Neural progenitor cell (in vitro differentiated cells): Measurements from ENCODE around the gene TSPAN11. TPM values are rescaled to one million over a fixed set of nuclear protein-coding genes. Genes with fewer than 3 reads are reported as not detected.

Experiments used
- DNase-seq: peaks from one replicate; pipeline ENCODE4 v3.0.0-alpha.2; 2016; ENCODE audit warnings: low spot score
- H2AFZ ChIP-seq: fragments of 200-600 bp; sonication (generic); replicated peaks from 2 replicates; pipeline ENCODE4 v1.6.1; 2016; ENCODE audit warnings: antibody characterized with exemption
- H3F3A ChIP-seq: fragments of 200-600 bp; sonication (generic); 2 replicates; pipeline ENCODE4 v1.6.1; 2016; ENCODE audit warnings: antibody characterized with exemption, low read depth
- H3K27ac ChIP-seq: fragments of 200-600 bp; sonication (generic); 2 replicates; pipeline ENCODE4 v1.5.1; 2016; ENCODE audit warnings: mild to moderate bottlenecking
- H3K27me3 ChIP-seq: fragments of 200-600 bp; sonication (generic); 2 replicates; pipeline ENCODE4 v1.6.1; 2016; ENCODE audit warnings: mild to moderate bottlenecking, moderate library complexity
- H3K36me3 ChIP-seq: fragments of 200-600 bp; sonication (generic); 2 replicates; pipeline ENCODE4 v1.5.1; 2016
- H3K4me1 ChIP-seq: fragments of 200-600 bp; sonication (generic); 2 replicates; pipeline ENCODE4 v1.6.1; 2016; ENCODE audit warnings: mixed run types
- H3K4me2 ChIP-seq: fragments of 200-600 bp; sonication (generic); 2 replicates; pipeline ENCODE4 v1.6.1; 2016
- H3K4me3 ChIP-seq: fragments of 200-600 bp; sonication (generic); 2 replicates; pipeline ENCODE4 v1.5.1; 2016
- H3K79me2 ChIP-seq: fragments of 200-600 bp; sonication (generic); 2 replicates; pipeline ENCODE4 v1.6.1; 2016; ENCODE audit warnings: low read depth
- H3K9ac ChIP-seq: fragments of 200-600 bp; sonication (generic); 2 replicates; pipeline ENCODE4 v1.6.1; 2016
- H3K9me3 ChIP-seq: fragments of 200-600 bp; sonication (generic); 2 replicates; pipeline ENCODE4 v1.5.1; 2016; ENCODE audit warnings: low read depth
- H4K20me1 ChIP-seq: fragments of 200-600 bp; sonication (generic); 2 replicates; pipeline ENCODE4 v1.6.1; 2016; ENCODE audit warnings: low read depth
- H3K27ac Mint-ChIP-seq: 3 replicates; pipeline ENCODE4 v1.8.0; 2021; ENCODE audit warnings: mixed read lengths
- H3K27me3 Mint-ChIP-seq: 2 replicates; pipeline ENCODE4 v1.8.0; 2022; ENCODE audit warnings: low read depth, mild to moderate bottlenecking, inconsistent platforms, moderate library complexity, mixed read lengths; ENCODE audit not compliant: insufficient read depth
- H3K36me3 Mint-ChIP-seq: 3 replicates; pipeline ENCODE4 v1.8.0; 2021; ENCODE audit warnings: mixed read lengths
- H3K4me1 Mint-ChIP-seq: 3 replicates; pipeline ENCODE4 v1.8.0; 2021; ENCODE audit warnings: mixed read lengths
- H3K4me3 Mint-ChIP-seq: 3 replicates; pipeline ENCODE4 v1.8.0; 2021; ENCODE audit warnings: mild to moderate bottlenecking, moderate library complexity, mixed read lengths
- H3K9me3 Mint-ChIP-seq: 3 replicates; pipeline ENCODE4 v1.8.0; 2020; ENCODE audit warnings: mixed read lengths
- CTCF ChIP-seq: fragments of 200-600 bp; sonication (generic); IDR thresholded peaks from 2 replicates; pipeline ENCODE4 v1.5.1; 2017; ENCODE audit warnings: antibody characterized with exemption, mild to moderate bottlenecking
- EZH2 ChIP-seq: fragments of 200-600 bp; sonication (generic); IDR thresholded peaks from 2 replicates; pipeline ENCODE4 v1.6.1; 2017; ENCODE audit warnings: antibody characterized with exemption, mild to moderate bottlenecking, moderate library complexity
- EZH2phosphoT487 ChIP-seq: fragments of 200-600 bp; sonication (generic); IDR thresholded peaks from 2 replicates; pipeline ENCODE4 v1.6.1; 2017; ENCODE audit warnings: antibody characterized with exemption
- total RNA-seq: library from RNA; depleted of rRNA; stranded (reverse); fragments of >200 nt; gene quantifications from 2 replicates; pipeline ENCODE4 v1.2.3, GENCODE V29; 2015; ENCODE audit warnings: low replicate concordance

Gene TSPAN11
- total RNA-seq, 1 donor from 2014 or later: 7.4 TPM

GRCh38 chr12:30911207-30911606, 15.3 kb upstream of the TSPAN11 start:
- Mint-ChIP-seq H3K27me3 (peaks cover 5% of the 10 kb centered on the region), H3K4me1 (peaks cover 28% of the 10 kb centered on the region), H3K36me3 (no peaks in the 10 kb centered on the region), H3K9me3 (no peaks in the 10 kb centered on the region), H3K27ac (no peak overlapping the region), H3K4me3 (no peak overlapping the region)
- TF ChIP-seq EZH2phosphoT487: no peak
- TF ChIP-seq EZH2: no peak
- TF ChIP-seq CTCF: no peak
- no peak overlapping the region for H3K4me2 ChIP-seq
- no peaks in the 10 kb centered on the region for H3K79me2 ChIP-seq
- H3K9ac ChIP-seq: no peak overlapping the region
- H3F3A ChIP-seq: peaks cover 3% of the 10 kb centered on the region
- H3K9me3 ChIP-seq: no peaks in the 10 kb centered on the region
- no peaks in the 10 kb centered on the region for H4K20me1 ChIP-seq
- H3K27ac ChIP-seq: no peak overlapping the region
- H3K4me3 ChIP-seq: no peak overlapping the region
- DNase-seq: no peak
- peaks cover 16% of the 10 kb centered on the region for H3K4me1 ChIP-seq
- no peaks in the 10 kb centered on the region for H3K36me3 ChIP-seq
- no peaks in the 10 kb centered on the region for H3K27me3 ChIP-seq
- H2AFZ ChIP-seq: no peak overlapping the region

DNA sequence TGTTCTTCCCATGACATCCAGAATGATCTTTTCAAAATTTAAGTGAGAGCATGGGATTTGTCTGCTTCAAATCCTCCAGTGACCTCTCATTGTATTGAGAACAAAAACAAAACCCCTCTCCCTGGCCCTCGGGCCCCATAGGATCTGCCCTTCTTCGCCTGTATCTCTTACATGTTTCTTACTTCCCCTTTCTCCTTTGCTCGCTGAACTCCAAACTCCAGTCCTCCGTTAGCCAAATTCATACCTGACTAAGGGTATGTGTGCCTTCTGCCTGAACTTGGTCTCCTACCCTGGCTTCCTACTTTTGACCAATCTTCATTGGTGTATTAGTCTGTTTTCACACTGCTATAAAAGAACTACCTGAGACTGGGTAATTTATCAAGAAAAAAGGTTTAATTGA, 13.2 kb upstream of the TSPAN11 start:
- Histone ChIP-seq H2AFZ (no peak overlapping the region), H3K4me3 (no peak overlapping the region), H3K9me3 (no peaks in the 10 kb centered on the region), H3K4me2 (peak overlapping the region; percentile 25), H3K79me2 (no peaks in the 10 kb centered on the region), H4K20me1 (no peaks in the 10 kb centered on the region), H3K27ac (no peak overlapping the region), H3F3A (no peaks in the 10 kb centered on the region), H3K4me1 (peaks cover 11% of the 10 kb centered on the region), H3K36me3 (no peaks in the 10 kb centered on the region), H3K9ac (no peak overlapping the region), H3K27me3 (no peaks in the 10 kb centered on the region)
- Mint-ChIP-seq H3K9me3 (peaks cover 2% of the 10 kb centered on the region), H3K27ac (no peak overlapping the region), H3K4me3 (no peak overlapping the region), H3K4me1 (peaks cover 20% of the 10 kb centered on the region), H3K36me3 (no peaks in the 10 kb centered on the region), H3K27me3 (peaks cover 2% of the 10 kb centered on the region)
- no peak for TF ChIP-seq EZH2
- no peak for TF ChIP-seq EZH2phosphoT487
- no peak for TF ChIP-seq CTCF
- DNase-seq: no peak

- no peak overlapping the region for H3K4me3 Mint-ChIP-seq
- Histone ChIP-seq H3K4me3 (no peak overlapping the region), H2AFZ (peak overlapping the region; percentile 42), H3K9me3 (no peaks in the 10 kb centered on the region), H3K36me3 (no peaks in the 10 kb centered on the region), H3K4me1 (peaks cover 9% of the 10 kb centered on the region), H3F3A (no peaks in the 10 kb centered on the region), H3K27me3 (no peaks in the 10 kb centered on the region), H4K20me1 (no peaks in the 10 kb centered on the region), H3K9ac (no peak overlapping the region), H3K4me2 (no peak overlapping the region), H3K27ac (no peak overlapping the region), H3K79me2 (no peaks in the 10 kb centered on the region)
- DNase-seq: no peak
- peaks cover 7% of the 10 kb centered on the region for H3K4me1 Mint-ChIP-seq
- peaks cover 2% of the 10 kb centered on the region for H3K9me3 Mint-ChIP-seq
- H3K27ac Mint-ChIP-seq: peak overlapping the region; percentile 18
- peaks cover 2% of the 10 kb centered on the region for H3K27me3 Mint-ChIP-seq
- TF ChIP-seq EZH2phosphoT487 (no peak), CTCF (no peak), EZH2 (no peak)
- H3K36me3 Mint-ChIP-seq: no peaks in the 10 kb centered on the region
Observed at GRCh38 chr12:30914986-30915591, 11.5 kb upstream of the TSPAN11 start.
